HepG2 (cell line): ENCODE data around the gene SNX27.

Experiments used
- AFF4 ChIP-seq: sonication (generic); formaldehyde crosslinking; IDR thresholded peaks from 2 replicates; pipeline ENCODE4 v1.4.0; 2020; ENCODE audit warnings: missing genetic modification reagents
- HNRNPLL ChIP-seq: fragments of 200-400 bp; formaldehyde crosslinking; IDR thresholded peaks from 2 replicates; pipeline ENCODE4 v1.6.1; 2017; ENCODE audit warnings: mild to moderate bottlenecking, low read depth, low read length; ENCODE audit not compliant: poor library complexity, severe bottlenecking
- ZNF251 ChIP-seq: sonication (generic); formaldehyde crosslinking; IDR thresholded peaks from 2 replicates; pipeline ENCODE4 v1.9.0; 2021; ENCODE audit warnings: mild to moderate bottlenecking, missing genetic modification reagents

- TF ChIP-seq AFF4 (CRISPR knock-in tag) (no peak), ZNF251 (CRISPR knock-in tag) (no peak), HNRNPLL (no peak)
Observed at GRCh38 chr1:151705753-151706463, 94.1 kb downstream of the SNX27 start.
